CD1c-positive myeloid dendritic cell (primary cell): Measurements from ENCODE around the gene MGRN1.

Experiments used
- DNase-seq: peaks from one replicate; pipeline ENCODE4 v3.0.0-alpha.2; 2016; ENCODE audit errors: extremely low spot score

The MGRN1 gene

DNA sequence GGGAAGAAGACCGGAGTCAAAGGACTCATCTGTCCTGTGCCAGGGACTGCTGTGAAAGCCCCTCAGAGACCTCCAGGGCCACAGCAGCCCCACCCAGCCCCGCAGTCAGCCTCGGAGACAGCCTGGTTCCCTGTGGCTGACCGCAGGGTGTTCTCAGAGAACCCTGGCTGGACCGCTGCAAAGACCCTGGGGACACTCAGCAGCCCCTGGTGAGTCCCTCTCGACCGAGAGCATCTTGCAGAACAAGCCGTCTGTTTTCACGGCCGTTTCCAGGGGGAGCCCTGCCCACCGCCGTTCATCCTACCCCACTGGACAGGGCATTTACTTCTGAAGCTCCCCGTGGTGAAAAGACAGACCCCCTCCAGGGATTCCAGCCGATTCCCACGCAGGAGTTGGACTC, 20.2 kb upstream of the MGRN1 start:
- no peak for DNase-seq

DNA sequence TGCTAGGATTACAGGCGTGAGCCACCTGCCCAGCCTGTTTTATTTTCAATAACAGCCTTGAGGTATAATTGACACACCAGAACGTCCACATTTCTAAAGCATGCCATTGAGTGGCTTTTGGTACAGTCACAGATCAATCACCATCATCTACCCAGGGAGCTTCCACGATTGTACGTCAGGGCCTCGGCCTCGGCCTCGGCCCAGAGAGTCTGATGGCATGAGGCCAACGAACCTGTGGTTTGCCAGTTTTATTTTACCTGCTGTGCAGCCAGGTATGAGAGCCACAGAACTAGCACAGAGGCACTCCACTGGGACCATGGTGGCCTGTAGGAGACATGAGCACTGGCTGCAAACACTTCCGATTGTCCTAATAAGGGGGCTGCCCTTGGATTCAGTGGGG, 18.3 kb upstream of the MGRN1 start:
- DNase-seq = no peak

DNA sequence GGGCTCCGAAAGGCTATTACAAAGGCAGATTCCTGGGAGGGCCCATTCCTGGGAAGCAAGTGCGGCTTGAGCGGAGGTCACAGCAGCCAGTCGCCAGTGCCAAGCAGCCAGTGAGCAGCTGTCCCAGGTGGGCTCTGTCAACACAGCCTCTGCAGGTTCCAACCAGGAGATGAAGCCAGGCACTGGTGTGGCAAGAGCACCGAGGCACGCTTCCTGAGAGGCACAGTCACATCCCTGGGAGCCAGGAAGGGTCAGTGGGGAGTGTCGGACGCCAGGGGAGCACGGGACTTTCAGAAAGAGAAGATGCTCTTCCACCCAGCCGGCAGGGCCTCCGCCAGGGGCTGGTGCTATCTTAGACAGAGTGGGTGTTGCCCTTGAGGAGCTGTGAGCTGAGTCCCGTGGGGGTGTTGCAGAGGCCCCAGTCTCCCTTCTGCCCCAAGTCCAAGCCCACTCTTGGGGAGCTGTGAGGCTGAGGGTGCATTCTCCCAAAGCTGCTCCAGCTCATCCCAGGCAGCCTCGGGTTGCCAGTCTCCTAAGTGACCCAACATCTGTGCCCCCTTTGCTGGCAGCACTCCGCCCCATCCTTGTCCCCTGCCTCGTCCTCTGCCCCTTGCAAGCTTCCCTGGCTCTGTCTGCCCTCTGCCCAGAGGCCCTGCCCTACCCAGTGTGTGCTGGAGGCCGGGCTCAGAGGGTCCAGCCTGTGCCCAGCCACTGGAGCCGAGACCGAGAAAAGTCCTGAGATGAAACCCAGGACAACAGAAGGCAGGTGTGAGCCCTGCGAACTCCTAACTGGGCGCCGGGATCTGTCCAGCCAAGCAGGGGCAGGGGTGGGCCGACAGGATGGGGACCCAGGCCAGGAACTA, 16.6 kb upstream of the MGRN1 start:
- no peak for DNase-seq

DNA sequence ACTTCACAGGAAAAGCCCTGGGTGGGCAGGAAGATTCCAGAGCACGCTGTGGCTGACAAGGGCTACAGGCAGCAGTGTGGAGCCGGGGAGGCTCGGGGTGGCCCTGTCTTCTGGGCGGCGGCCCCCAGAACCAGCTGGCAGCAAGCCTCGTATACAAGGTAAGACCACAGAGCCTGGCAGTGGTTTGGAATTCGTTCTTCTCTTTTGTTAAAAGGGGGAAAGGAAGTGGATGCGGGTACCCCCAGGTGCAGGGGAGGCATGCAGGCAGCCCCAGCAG, 16.0 kb upstream of the MGRN1 start:
- DNase-seq = no peak

DNA sequence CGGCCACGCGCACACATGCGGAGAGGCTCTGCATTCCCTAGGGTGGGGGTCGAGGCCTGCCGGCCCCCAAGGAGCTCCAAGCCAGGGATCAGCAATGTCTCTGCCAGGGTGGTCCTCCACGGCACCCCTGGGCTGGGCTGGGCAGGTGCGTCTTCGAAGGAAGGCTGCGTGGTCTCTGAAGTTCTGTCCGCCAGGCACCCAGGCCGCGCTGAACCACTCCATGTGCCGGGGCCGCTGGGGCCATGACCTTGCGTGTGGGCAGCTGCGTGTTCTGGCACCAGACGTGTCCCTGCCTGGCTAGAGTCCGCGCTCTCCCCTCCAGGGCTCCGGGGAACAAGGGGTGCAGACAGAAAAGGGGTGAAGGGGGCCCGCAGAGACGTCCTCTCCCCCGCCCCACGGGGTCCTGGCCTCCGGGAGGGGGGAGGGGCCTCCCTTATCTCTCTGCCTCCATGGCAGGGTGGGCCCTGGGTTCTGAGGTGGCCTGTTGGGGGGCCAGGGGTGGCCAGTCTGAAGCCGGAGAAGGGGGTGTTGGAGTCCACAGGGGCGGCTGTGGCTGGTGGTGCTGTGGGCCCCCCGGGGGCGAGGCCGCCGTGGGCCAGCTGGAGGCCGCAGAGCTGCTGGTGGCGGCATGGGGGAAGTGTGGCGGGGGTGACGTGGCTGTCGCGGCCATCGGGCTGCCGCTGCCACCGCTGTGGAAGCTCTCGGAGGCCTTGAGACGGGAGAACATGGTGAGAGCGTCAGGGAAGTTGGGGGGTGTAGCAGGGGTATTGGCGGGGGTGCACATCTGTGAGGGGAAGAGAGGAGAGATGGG, 15.2 kb upstream of the MGRN1 start:
- no peak for DNase-seq

DNA sequence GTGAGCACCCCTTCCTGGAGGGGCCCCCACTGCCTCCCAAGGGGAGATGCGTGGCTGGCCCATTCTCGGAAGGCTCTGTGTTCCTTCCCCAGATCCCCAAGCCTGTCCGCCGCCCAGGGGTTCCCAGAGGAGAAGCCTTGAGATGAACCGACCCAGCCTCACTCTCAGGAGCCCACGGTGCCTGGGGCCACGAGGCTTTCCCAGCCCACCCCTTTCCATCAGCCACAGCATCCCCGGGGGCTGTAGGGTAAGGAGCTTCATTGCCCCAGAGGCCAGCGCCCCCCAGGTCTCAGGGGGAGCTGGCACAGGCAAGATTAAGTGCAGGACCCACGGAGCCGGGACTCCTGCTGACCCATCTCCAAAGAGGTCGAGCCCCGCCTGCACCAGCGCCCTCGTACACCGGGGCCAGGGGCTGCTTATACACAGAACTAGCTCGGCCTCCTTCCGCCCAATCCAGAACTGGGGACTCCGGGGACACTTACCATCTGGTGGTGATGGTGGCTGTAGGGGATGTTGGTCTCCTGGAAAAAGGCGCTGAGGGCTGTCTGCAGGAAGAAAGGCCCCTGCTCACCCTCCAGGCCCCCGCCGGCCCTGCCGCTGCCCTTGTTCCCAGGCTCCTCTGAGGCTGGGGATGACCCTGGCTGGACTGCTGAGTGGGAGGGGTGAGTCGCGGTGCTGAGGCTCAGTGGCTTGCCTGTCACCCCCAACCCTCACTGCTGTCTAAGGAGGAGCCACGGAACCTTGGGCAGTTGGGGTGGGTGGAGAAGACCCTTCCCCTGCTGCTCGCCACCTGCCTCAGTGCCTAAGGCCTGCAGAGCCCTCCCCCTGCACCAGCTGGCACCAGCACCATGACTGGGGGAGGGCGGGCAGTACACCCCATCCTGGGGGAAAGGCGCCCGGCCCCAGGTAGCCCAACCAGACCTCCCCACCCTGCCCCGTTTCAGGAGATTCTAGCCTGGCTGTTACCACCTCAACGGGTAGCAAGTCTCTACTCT, 14.3 kb upstream of the MGRN1 start:
- DNase-seq = no peak

DNA sequence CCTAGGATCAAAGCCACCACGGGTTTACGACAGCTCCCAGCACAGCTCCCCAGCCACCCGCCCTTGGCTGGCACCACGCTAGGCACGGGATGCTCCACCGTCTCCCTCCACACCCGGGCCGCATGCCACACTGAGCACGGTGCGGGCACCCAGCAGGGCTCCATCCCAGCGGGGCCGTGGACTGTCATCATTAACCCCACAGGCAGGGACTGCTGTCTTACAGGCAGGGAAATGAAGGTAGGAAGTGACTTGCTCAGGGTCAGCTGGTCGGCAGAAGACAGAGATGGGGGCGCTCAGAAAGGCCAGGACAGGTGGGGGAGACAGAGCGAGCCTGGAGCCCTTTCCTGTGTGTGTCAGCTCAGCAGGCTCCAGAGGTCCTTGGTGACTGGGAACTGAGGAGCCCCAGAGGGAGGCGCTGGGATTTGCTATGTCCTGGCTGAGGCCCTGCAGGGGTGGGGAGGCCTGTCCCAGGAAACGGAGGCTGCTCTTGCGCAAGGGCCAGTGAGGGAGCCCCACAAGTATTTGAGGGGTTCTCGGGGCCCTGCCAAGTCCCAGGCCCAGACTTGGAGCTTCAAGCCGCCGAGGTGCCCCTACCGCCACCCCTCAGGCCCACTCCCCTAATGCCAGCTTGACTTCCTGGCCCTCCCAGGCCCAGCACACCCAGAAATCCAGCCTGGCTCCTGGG, 13.1 kb upstream of the MGRN1 start:
- no peak for DNase-seq

DNA sequence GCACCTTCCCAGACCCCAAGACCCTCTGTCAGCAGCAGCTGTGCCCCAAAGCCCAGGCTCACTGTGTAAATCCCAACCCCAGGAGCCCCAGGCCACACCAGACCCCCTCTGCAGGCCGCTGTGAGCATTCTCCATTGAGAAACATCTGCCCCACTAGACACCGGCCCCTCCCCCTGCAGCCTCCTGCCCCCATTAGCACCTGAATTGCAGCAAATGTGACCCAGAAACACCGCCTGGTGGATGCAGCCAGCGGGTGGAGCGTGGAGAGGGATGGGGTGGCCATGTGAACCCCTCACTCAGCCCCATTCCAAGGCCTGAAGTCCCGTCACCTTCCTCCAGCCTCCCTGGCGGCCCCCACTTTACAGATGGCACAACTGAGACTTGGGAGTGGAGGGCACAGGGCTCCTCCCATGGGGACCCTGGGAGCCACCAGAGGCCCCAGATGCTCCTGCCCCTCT, 12.1 kb upstream of the MGRN1 start:
- DNase-seq = no peak

DNA sequence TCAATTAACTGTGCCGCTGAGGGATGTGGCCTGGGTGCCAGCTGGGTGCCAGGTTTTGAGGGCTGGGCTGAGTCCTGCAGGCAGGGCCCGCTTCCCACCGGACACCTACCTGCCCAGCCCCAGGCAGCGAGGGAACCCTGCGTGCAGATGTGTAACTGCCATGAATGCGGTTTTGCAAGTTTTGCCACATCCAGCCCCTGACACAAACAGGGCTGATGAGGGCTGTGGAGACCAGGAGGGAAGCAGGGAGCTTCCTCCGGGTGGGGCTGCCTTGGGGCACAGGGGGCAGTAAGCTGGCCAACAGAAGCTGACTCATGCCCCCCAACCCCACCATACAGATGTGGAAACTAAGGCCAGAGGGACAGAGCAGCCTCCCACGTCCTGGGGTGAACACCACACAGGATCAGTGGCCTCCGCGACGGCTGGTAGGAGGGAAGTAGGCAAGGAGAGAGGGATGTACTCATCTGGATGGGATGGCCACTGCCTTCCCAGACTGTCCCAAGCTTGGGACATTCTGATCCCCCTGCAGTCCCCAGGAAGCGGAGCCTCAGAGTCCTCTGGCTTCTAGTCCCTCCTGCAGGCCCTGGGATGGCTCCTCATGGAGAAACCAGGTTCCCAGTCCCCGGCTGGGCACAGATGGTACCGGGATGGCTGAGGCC, 11.5 kb upstream of the MGRN1 start:
- peak; percentile 28 for DNase-seq

DNA sequence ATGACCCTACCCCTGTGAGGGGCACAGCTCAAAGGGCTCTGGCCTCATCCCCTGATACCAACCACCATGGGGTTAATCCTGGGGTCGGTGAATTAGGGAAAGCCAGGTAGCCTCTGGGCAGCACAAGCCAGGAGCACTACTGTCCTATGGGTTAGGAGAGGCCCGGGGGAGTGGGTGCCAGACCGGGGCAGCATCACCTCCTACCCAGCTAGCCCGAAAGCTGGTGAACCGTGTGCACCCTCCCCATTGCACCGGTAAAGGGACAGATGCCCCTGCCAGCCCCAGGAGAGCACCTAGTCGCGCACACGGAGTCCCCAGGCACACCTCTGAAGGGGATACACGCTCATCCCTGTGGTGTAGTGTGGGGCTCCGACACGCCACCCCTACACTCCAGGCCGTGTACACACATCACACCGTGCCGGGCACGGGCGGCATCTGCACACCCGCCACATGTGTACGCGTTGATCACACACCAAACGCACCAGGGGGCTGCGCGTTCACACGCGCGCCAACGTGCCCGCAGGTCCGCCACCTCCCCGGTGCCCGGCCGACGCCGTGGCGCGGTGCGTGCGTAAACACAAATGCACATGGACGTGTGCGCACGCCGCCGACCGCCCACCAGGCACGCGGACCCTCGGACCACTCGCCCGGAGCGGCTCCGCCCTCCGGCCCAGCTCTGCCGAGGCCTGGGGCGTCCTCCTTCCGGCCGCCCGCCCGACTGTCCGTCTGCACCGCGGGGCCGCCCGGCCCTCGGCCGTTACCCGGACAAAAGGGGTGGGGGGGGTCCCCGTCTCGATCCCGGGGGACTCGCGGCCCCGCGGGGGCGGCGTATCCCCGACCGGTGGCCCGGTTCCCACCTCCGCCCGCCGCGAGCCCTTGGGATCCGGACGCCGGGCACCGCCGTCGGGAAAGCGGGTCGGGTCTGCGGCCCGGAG, 10.7 kb upstream of the MGRN1 start:
- peak; percentile 45 for DNase-seq

DNA sequence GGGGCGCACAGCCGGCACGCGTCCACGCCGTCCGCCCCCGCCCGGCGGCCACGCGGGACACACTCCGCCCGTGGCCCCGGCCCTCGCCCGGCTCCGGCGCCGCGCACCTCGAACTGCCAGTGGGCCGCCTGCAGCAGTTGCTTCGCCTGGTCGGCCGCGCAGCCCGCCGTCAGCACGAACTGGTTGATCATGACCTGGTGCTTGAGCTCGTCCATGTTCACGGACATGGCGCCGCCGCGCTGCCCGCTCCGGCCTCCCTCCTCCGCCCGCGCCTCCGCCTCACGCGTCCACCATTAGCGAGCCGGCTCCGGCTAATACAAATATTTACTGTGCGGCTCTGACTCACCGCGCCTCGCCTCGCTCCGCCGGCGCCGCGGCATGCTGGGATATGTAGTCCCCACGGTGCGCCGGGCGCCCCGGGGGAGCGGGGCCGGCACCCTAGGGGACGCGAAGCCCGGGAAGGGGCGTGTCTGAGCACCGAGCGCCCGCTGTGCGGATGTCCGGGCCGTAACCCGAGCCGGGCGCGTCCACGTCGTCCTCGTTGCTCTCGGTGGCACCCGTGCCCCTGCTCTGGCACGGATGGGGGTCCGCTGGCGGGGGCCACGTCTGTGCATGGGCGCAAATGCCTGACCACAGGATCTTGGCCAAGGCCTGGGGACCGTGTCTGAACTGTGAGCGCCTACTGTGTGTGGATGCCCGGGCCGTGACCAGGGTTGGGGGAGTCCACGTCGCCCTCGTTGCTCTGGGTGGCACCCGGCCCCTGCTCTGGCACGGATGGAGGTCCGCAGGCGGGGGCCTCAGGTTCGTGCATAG, 9.8 kb upstream of the MGRN1 start, which contains the start of gene UBALD1:
Gene UBALD1 (minus strand): TSS at position 318 of the 813 bp plus-strand sequence. CDS start 91 bp downstream, at position 227.
- peak; percentile 95 for DNase-seq

DNA sequence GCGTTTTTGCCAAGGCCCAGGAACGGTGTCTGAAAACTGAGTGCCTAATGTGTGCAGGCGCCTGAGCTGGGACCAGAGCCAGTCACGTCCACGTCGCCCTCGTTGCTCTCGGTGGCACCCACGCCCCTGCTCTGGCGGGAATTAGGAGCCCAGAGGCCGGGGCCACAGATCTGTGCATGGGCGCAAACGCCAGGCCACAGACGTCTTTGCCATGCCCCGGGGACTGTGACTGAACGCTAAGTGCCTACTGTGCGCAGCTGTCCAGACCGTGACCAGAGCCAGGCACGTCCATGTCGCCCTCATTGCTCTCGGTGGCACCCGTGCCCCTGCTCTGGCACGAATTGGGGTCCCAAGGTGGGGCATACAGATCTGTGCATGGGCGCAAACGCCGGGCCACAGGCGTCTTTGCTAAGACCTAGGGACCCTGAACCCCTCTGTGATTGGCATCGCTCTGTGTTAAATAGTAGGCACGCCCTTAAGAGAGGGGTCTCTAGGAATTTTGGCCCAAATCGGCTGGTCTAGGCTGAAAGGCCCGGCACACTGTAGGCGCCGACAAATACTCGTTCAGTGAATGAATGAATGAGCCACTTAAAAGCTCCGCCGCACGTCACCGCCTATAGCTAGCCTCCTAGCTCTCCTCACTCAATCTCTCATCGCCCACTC, 9.1 kb upstream of the MGRN1 start:
- no peak for DNase-seq

DNA sequence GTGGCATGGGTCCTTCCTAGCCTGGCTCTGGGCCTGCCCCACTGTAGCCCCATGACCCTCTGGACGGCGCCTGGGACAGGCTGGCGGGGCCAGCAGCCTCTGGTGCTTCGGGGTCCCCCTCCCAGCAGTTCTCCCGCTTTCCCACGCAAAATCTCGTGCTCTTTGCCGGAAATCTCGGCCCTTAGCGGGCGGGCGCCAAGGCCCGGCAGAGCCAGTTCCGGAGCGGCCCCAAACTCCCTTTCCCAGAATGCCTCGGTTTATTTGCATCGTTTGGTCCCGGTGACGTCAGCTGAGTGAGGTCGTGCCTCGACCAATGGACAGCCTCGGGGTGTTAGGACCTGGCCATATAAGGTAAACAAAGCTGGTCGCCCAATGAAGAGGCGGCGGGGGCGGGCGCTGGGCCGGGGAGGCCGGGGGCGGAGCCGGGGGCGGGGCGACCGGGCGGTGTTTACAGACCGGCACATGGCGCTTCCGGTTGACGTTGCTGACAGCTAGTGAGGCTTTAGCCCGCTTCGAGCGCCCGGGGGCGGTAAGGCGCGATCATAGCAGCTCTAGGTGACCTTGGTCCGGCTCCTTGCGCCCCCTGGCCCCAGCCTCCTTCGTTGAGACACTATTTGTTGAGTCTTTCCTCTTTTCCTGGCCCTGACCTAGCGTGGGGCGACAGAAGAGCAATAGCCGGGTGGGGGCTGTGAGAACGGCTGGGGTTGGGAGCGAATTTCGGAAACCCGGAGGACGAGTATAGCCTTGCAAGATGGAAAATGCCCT, 8.4 kb upstream of the MGRN1 start:
- DNase-seq = peak; percentile 100

DNA sequence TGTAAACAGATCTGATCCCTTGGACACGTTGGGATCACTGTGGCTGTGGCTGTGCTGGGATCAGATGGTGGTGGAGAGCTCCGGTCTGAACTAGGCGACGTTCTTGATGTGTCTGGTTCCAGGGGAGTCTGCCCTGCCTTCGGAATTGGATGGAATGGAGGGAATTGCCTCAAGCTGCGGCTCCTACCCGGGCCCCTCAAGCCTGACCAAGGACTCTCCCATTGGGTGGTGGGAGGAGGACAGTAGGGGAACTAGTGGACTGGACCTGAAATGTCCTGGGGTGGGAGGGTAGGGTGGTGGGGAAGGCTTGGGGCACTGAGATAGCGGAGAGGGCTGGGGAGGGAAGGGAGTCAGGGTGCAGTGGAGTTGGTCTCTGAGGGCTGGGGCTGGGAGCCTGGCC, 6.7 kb upstream of the MGRN1 start:
- no peak for DNase-seq

DNA sequence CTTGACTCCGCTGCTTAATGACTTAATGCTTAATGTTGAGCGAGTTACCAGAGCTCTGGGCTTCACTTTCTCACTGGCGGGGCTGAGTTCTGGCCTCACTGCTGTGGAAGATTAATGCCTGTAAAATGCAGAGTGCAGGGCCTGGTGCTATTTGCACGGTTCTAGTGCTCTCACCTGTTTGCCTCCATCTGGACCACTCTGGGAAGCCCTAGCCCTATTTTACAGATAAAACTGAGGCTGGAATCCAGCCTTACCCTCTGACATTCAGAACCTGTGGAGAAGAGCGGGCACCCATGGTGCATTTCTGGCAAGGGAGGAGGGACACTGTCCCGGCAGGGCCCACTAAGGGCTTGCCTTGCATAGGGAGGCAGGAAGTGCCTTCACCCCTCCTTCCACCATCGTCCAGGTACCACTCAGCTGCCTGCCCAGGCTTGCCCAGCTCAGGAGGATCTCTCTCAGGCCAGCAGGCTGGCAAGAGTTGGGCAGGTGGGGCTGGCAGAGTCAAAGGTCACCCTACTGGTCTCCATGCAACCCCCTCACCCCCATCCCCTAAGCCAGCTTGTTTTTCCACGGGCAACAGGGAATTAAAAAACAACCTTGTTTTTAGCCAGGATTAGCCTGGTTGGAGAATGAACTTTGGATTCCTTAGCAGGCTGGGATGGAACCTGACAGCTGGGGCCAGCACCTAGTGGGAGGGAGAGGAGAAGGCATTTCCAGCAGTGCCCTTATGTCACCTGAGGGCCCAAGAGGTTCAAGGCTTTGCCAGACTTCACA, 5.8 kb upstream of the MGRN1 start:
- no peak for DNase-seq

DNA sequence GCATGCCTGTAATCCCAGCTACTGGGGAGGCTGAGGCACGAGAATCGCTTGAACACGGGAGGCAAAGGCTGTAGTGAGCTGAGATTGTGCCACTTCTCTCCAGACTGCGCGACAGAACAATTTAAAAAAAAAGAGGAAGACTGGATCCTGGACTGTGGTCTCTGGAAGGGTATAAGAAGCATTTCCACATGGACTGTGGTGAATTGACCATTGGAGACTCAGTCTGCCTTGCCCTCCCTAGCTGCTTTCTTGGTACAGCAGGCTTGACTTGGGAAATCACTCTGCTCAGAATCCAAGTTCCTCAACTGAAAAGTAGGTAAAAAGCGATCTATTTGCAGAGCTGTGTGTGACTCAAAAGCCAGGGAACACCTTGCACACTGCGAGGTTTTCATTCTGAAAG, 1.0 kb upstream of the MGRN1 start:
- DNase-seq = peak; percentile 82
